A549 (cell line): ENCODE data around the gene BCAS4. TPM values are rescaled to one million over a fixed set of nuclear protein-coding genes. Genes with fewer than 3 reads are reported as not detected.
A peak's percentile ranks its signal among the peaks of the same experiment; 100 is the strongest.

Experiments
- ATAC-seq, 2 experiments: fragments of 200-7000 bp in 1 of 2; fragments of >200 bp in 1 of 2; cut with Nextera tagmentation in 1 of 2; cut with Tn5 transposase in 1 of 2; 3 replicates each; pipeline versions ENCODE4 v1.8.0 to v1.9.1; 2018 to 2020; ENCODE audit warnings: mild to moderate bottlenecking in 1 of 2, moderate library complexity in 1 of 2
- CTCF ChIA-PET: fragments of 300-600 bp; sonication (Branson Sonifier 250); formaldehyde crosslinking; extraction: SDS; loops from one replicate; lab custom pipeline; 2021; ENCODE audit warnings: antibody characterized with exemption, inconsistent platforms; lab: Yijun Ruan, JAX
- POLR2A ChIA-PET: fragments of 350-600 bp; formaldehyde crosslinking; extraction: SDS; loops from one replicate; lab custom pipeline; 2021; ENCODE audit warnings: antibody characterized with exemption, inconsistent platforms; lab: Yijun Ruan, JAX
- DNase-seq, 2 experiments: peaks; one replicate each; pipeline versions ENCODE4 v3.0.0 to v3.0.0-alpha.2; 2011 to 2016; ENCODE audit warnings: low read depth in 1 of 2, low spot score in 1 of 2
- FAIRE-seq: peaks from 2 replicates; lab custom pipeline; 2011; peaks lifted over from hg19 to GRCh38; lab: Jason Lieb, UNC
- H3K27ac ChIP-seq, 2 experiments: fragments of >200 bp; sonication (Bioruptor Twin); formaldehyde crosslinking; 3 replicates each; pipeline ENCODE4 v1.5.1; 2016 to 2017
- H3K4me1 ChIP-seq: fragments of >200 bp; sonication (Bioruptor Twin); formaldehyde crosslinking; 3 replicates; pipeline ENCODE4 v1.6.1; 2016
- H3K4me2 ChIP-seq: fragments of >200 bp; sonication (Bioruptor Twin); formaldehyde crosslinking; 3 replicates; pipeline ENCODE4 v1.6.1; 2016
- H3K4me3 ChIP-seq: fragments of >200 bp; sonication (Bioruptor Twin); formaldehyde crosslinking; 3 replicates; pipeline ENCODE4 v1.5.1; 2016
- H3K9me3 ChIP-seq: fragments of >200 bp; sonication (Bioruptor Twin); formaldehyde crosslinking; 3 replicates; pipeline ENCODE4 v1.6.1; 2016
- EHF ChIP-seq: fragments of 250-450 bp; sonication (Bioruptor Pico); IDR thresholded peaks from 2 replicates; pipeline ENCODE4 v1.5.0; 2020; ENCODE audit warnings: mild to moderate bottlenecking
- EHMT2 ChIP-seq: fragments of 200-600 bp; sonication (generic); IDR thresholded peaks from 2 replicates; pipeline ENCODE4 v1.6.1; 2016; ENCODE audit warnings: antibody characterized with exemption, low read depth, mild to moderate bottlenecking, moderate library complexity
- FOXS1 ChIP-seq: fragments of 250-450 bp; sonication (Bioruptor Pico); IDR thresholded peaks from 2 replicates; pipeline ENCODE4 v1.5.0; 2020; ENCODE audit warnings: mild to moderate bottlenecking, moderate library complexity
- GATA3 ChIP-seq: IDR thresholded peaks from 2 replicates; pipeline ENCODE4 v1.6.1; 2012; ENCODE audit warnings: borderline replicate concordance
- HOXB5 ChIP-seq: fragments of 250-450 bp; sonication (Bioruptor Pico); IDR thresholded peaks from 2 replicates; pipeline ENCODE4 v1.5.0; 2020; ENCODE audit warnings: mild to moderate bottlenecking, moderate library complexity
- KDM5A ChIP-seq: fragments of 200-600 bp; sonication (generic); IDR thresholded peaks from 2 replicates; pipeline ENCODE4 v1.6.1; 2016; ENCODE audit warnings: antibody characterized with exemption, mild to moderate bottlenecking
- MAZ ChIP-seq: fragments of 150-350 bp; IDR thresholded peaks from 2 replicates; pipeline ENCODE4 v1.6.1; 2014; ENCODE audit warnings: antibody characterized with exemption, low read depth, low read length, borderline replicate concordance
- PHF8 ChIP-seq: fragments of 200-600 bp; sonication (generic); IDR thresholded peaks from 2 replicates; pipeline ENCODE4 v1.6.1; 2016; ENCODE audit warnings: low read depth, mild to moderate bottlenecking, antibody characterized with exemption, moderate library complexity, borderline replicate concordance
- POLR2AphosphoS2 ChIP-seq: conservative IDR thresholded peaks from 2 replicates; pipeline ENCODE4 v1.6.1; 2012; ENCODE audit warnings: low read length, improper control_type of control experiment, inconsistent platforms
- SMC3 ChIP-seq: fragments of >200 bp; sonication (Bioruptor Twin); formaldehyde crosslinking; IDR thresholded peaks from 3 replicates; pipeline ENCODE4 v1.6.1; 2018; ENCODE audit warnings: inconsistent platforms
- TFCP2L1 ChIP-seq: fragments of 250-450 bp; sonication (Bioruptor Pico); IDR thresholded peaks from 2 replicates; pipeline ENCODE4 v1.5.0; 2021; ENCODE audit warnings: mild to moderate bottlenecking
- TP53 ChIP-seq: fragments of 250-450 bp; sonication (Bioruptor Pico); IDR thresholded peaks from 2 replicates; pipeline ENCODE4 v1.5.0; 2021; ENCODE audit warnings: mild to moderate bottlenecking, moderate library complexity
- ZC3H11A ChIP-seq: fragments of 450-650 bp; IDR thresholded peaks from 2 replicates; pipeline ENCODE4 v1.6.1; 2014; ENCODE audit warnings: antibody characterized with exemption, mild to moderate bottlenecking
- ZFP36 ChIP-seq: fragments of 450-650 bp; IDR thresholded peaks from 2 replicates; pipeline ENCODE4 v1.6.1; 2014; ENCODE audit warnings: borderline replicate concordance; ENCODE audit not compliant: partially characterized antibody
- WGBS: methylation state at CpG from one replicate; pipeline ENCODE4 v1.1.6; 2017; ENCODE audit errors: missing lambda C conversion rate; 5-methylcytosine and 5-hydroxymethylcytosine counted together
- polyA plus RNA-seq, 4 experiments: library from polyadenylated mRNA; depleted of rRNA in 3 of 4; stranded (reverse); fragments of >200 nt; fragmentation: RNase III in 1 of 4; extraction: RNeasy Plus Mini Kit Qiagen cat#74134 plus additional on column Dnase treatment in 1 of 4; gene quantifications; 2 replicates in 3 of 4; 3 replicates in 1 of 4; pipeline ENCODE4 v1.2.3, GENCODE V29; 2011 to 2017
- TF ChIP-seq, protein P1 (sequence below): fragments of 150-350 bp; IDR thresholded peaks from 2 replicates; pipeline ENCODE4 v1.6.1; 2014; ENCODE audit warnings: low read depth, mild to moderate bottlenecking, low read length
- TF ChIP-seq, protein P2 (sequence below): fragments of 450-650 bp; IDR thresholded peaks from 2 replicates; pipeline ENCODE4 v1.6.1; 2014; ENCODE audit warnings: antibody characterized with exemption
- TF ChIP-seq, protein P3 (sequence below): IDR thresholded peaks from 2 replicates; pipeline ENCODE4 v1.6.1; 2012; ENCODE audit warnings: low read depth, borderline replicate concordance
- TF ChIP-seq, protein P4 (sequence below): fragments of >200 bp; sonication (Bioruptor Twin); formaldehyde crosslinking; IDR thresholded peaks from 3 replicates; pipeline ENCODE4 v1.5.1; 2016

BCAS4 gene
- polyA plus RNA-seq, 2 of the 4 experiments (the other 2 are of a cell fraction) = 16.9 to 48.4 TPM

DNA sequence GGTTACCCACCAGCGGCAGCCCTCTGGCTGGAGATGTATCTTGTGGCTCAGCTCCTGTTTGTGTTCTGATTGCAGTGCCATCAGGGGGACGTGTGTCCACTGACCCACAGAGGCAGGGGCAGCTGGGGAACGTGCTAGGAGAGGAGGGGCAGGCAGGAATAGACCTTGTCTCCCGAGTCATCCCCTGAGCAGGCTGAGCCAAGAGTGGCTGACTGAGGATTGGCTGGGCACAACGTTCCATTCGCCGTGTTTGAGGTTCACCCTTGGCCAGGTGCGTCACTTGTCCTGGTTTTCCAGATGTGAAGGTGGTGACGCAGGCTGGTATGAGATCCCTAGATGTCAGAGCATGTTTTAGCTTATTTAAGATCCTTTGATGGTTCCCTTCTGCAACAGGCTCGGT lies 78.7 kb downstream of the BCAS4 start:
- no peak overlapping the region for H3K4me3 ChIP-seq
- FAIRE-seq (no peak), ATAC-seq (no peak), DNase-seq (no peak)
- TF ChIP-seq TFCP2L1 (CRISPR knock-in tag) = no peak
- no peak for TF ChIP-seq MAZ
- TF ChIP-seq ZFP36 = no peak
- no peak for TF ChIP-seq EHF (CRISPR knock-in tag)
- TF ChIP-seq TP53 = no peak
- TF ChIP-seq, protein P1, sequence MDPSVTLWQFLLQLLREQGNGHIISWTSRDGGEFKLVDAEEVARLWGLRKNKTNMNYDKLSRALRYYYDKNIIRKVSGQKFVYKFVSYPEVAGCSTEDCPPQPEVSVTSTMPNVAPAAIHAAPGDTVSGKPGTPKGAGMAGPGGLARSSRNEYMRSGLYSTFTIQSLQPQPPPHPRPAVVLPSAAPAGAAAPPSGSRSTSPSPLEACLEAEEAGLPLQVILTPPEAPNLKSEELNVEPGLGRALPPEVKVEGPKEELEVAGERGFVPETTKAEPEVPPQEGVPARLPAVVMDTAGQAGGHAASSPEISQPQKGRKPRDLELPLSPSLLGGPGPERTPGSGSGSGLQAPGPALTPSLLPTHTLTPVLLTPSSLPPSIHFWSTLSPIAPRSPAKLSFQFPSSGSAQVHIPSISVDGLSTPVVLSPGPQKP = no peak
- TF ChIP-seq, protein P2, sequence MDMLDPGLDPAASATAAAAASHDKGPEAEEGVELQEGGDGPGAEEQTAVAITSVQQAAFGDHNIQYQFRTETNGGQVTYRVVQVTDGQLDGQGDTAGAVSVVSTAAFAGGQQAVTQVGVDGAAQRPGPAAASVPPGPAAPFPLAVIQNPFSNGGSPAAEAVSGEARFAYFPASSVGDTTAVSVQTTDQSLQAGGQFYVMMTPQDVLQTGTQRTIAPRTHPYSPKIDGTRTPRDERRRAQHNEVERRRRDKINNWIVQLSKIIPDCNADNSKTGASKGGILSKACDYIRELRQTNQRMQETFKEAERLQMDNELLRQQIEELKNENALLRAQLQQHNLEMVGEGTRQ = no peak
- no peak for TF ChIP-seq FOXS1
- TF ChIP-seq GATA3 = no peak
- TF ChIP-seq POLR2AphosphoS2 = no peak
- TF ChIP-seq HOXB5 (CRISPR knock-in tag) = no peak
- TF ChIP-seq SMC3 = no peak
- H3K4me1 ChIP-seq = no peaks in the 10 kb centered on the region
- 88% methylated on average over 10 of the region's 10 CpGs for WGBS
- CTCF ChIA-PET = interaction anchor here (1.1 to 1.8 kb wide), 3 partner anchors 8 to 79 kb away, joined by 3 to 6 read pairs (median 5); partner anchors contain the start of gene BCAS4
- H3K9me3 ChIP-seq = no peaks in the 10 kb centered on the region
- no peak overlapping the region for H3K4me2 ChIP-seq
- no peak overlapping the region for H3K27ac ChIP-seq
- POLR2A ChIA-PET = no interaction called here

DNA sequence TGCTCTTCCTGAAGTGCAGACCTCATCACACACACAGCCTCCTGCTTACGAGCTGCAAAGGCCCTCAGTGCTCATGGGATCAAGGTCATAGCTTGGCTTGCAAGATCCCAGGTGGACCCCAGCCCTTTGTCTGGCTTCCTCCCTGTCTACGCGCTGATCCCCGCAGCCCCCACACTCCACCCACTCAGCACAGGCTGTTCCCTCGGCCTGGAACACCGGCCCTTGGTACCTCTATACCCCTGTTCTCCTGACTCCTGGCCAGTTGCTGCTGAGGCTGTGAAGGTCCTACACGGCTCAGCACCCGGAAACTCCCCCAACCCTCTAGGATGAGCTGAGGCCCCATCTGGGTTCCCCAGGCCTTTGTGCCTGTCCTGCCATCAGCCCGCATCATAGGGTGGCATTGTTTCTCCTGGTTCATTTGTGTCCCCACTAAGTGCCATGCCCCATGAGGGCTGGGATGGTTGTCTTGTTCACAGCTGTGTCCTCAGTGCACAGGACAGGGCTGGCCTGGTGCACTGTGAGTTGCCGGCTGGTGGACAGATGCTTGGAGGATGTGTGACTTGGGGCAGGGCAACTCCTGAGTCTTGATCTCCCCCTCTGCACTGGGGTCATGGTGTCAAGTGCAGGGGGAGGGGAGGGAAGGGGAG lies 79.4 kb downstream of the BCAS4 start:
- no peak for DNase-seq
- CTCF ChIA-PET = interaction anchor here (1.1 to 1.8 kb wide), 3 partner anchors 9 to 80 kb away, joined by 3 to 6 read pairs (median 5); partner anchors contain the start of gene BCAS4

More for the DNA sequence above, 79.4 kb downstream of the BCAS4 start:
- no peak overlapping the region for H3K4me2 ChIP-seq
- no peak overlapping the region for H3K4me3 ChIP-seq
- ATAC-seq = peak in 1 of 2 experiments; percentile 21; a peak in 1 of 6 replicates
- H3K4me1 ChIP-seq = no peaks in the 10 kb centered on the region
- no peak overlapping the region for H3K27ac ChIP-seq
- TF ChIP-seq SMC3 (no peak), PHF8 (no peak), EHMT2 (no peak), KDM5A (no peak), ZC3H11A (no peak)
- TF ChIP-seq, protein P3, sequence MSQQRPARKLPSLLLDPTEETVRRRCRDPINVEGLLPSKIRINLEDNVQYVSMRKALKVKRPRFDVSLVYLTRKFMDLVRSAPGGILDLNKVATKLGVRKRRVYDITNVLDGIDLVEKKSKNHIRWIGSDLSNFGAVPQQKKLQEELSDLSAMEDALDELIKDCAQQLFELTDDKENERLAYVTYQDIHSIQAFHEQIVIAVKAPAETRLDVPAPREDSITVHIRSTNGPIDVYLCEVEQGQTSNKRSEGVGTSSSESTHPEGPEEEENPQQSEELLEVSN = no peak
- TF ChIP-seq, protein P4, sequence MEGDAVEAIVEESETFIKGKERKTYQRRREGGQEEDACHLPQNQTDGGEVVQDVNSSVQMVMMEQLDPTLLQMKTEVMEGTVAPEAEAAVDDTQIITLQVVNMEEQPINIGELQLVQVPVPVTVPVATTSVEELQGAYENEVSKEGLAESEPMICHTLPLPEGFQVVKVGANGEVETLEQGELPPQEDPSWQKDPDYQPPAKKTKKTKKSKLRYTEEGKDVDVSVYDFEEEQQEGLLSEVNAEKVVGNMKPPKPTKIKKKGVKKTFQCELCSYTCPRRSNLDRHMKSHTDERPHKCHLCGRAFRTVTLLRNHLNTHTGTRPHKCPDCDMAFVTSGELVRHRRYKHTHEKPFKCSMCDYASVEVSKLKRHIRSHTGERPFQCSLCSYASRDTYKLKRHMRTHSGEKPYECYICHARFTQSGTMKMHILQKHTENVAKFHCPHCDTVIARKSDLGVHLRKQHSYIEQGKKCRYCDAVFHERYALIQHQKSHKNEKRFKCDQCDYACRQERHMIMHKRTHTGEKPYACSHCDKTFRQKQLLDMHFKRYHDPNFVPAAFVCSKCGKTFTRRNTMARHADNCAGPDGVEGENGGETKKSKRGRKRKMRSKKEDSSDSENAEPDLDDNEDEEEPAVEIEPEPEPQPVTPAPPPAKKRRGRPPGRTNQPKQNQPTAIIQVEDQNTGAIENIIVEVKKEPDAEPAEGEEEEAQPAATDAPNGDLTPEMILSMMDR = no peak
- TF ChIP-seq, all 56 proteins: peak for 0
- no peak for FAIRE-seq
- POLR2A ChIA-PET = no interaction called here
- 93% methylated on average over 10 of the region's 10 CpGs for WGBS
- H3K9me3 ChIP-seq = no peaks in the 10 kb centered on the region
